AG04450 (cell line): Measurements from ENCODE around the gene DRD4. TPM values are rescaled to one million over a fixed set of nuclear protein-coding genes. Genes with fewer than 3 reads are reported as not detected.

Experiments
- CTCF ChIA-PET: fragments of 300-600, 350-600 bp; formaldehyde crosslinking; extraction: SDS; loops from one replicate; lab custom pipeline; 2022; ENCODE audit warnings: antibody characterized with exemption, inconsistent platforms; lab: Charles Lee
- POLR2A ChIA-PET: fragments of 350-600 bp; formaldehyde crosslinking; extraction: SDS; loops from one replicate; lab custom pipeline; 2021; ENCODE audit warnings: antibody characterized with exemption, inconsistent platforms; lab: Yijun Ruan, JAX
- DNase-seq: peaks from one replicate; pipeline ENCODE4 v3.0.0-alpha.2; 2011; ENCODE audit warnings: low read depth, low spot score
- H3K27ac ChIP-seq: one replicate; pipeline ENCODE4 v1.5.1; 2012; ENCODE audit warnings: low read depth, low read length, control low read depth
- H3K27me3 ChIP-seq: one replicate; pipeline ENCODE4 v1.6.0; 2012; ENCODE audit warnings: low read length; ENCODE audit not compliant: control insufficient read depth, insufficient read depth
- H3K4me3 ChIP-seq: 2 replicates; pipeline ENCODE4 v1.5.1; 2011; ENCODE audit warnings: mild to moderate bottlenecking, low read depth, low read length, control low read depth
- H3K9me3 ChIP-seq: 2 replicates; pipeline ENCODE4 v1.5.1; 2012; ENCODE audit warnings: low read length; ENCODE audit not compliant: control insufficient read depth, insufficient read depth
- polyA plus RNA-seq: library from polyadenylated mRNA; depleted of rRNA; stranded (reverse); fragments of >200 nt; gene quantifications from 2 replicates; pipeline ENCODE4 v1.2.3, GENCODE V29; 2011
- TF ChIP-seq, protein P1 (sequence below): IDR thresholded peaks from 2 replicates; pipeline ENCODE4 v1.5.1; 2011; ENCODE audit warnings: low read depth, low read length, control low read depth, inconsistent platforms

Gene DRD4
- polyA plus RNA-seq, 1 experiment = 0.05 TPM

DNA sequence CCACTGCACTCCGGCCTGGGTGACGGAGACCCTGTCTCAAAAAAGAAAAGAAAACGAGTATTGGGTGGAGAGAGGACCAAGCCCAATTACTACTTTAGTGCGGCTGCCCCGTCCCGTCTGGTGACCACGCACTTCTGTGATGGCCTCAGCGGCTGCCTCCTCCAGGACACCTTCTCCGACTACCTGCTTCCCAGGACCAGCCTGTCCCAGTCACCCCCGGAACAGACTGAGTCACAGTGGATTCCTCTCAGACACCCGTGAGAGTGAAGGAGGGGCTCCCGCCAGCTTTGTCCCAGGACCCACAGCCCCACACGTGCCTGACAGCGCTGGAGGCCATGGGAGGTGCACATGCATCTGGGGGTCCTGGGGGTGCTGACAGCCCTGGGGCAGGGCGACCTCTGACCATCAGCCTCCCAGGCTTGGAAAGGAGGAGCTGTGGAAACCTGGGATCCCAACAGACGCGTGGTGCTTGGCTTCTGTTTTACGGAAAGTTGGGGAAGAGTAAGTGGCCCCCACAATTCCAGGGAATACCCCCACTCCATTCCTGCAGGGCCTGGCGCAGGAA lies 4.8 kb downstream of the DRD4 start:
- CTCF ChIA-PET = interaction anchor here (1.2 kb wide), 1 partner anchor 20 kb away, joined by 3 read pairs; no protein-coding TSS in a partner anchor
- no peak for DNase-seq

DNA sequence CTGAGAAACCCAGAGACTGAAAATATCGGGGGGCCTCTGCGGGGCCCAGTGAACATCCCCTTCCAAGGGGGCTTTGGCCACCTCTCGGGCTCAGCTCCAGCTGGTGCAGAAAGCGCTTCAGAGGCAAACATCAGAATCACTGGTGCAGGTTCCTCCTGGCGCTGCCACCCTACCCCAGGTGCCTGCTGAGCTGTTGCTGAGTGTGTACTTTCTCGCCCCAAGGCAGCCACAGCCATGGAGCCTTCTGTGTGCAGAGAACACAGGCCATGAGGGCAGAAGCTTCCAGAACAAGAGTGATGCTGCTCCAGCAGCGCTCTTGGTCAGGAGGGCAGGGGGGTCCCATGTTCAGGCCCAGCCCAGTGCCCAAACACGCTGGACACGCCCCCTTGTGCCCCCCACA lies 6.3 kb downstream of the DRD4 start:
- POLR2A ChIA-PET = no interaction called here
- TF ChIP-seq, protein P1, sequence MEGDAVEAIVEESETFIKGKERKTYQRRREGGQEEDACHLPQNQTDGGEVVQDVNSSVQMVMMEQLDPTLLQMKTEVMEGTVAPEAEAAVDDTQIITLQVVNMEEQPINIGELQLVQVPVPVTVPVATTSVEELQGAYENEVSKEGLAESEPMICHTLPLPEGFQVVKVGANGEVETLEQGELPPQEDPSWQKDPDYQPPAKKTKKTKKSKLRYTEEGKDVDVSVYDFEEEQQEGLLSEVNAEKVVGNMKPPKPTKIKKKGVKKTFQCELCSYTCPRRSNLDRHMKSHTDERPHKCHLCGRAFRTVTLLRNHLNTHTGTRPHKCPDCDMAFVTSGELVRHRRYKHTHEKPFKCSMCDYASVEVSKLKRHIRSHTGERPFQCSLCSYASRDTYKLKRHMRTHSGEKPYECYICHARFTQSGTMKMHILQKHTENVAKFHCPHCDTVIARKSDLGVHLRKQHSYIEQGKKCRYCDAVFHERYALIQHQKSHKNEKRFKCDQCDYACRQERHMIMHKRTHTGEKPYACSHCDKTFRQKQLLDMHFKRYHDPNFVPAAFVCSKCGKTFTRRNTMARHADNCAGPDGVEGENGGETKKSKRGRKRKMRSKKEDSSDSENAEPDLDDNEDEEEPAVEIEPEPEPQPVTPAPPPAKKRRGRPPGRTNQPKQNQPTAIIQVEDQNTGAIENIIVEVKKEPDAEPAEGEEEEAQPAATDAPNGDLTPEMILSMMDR = no peak
- Histone ChIP-seq H3K4me3 (no peak overlapping the region), H3K27me3 (peaks cover 15% of the 10 kb centered on the region), H3K9me3 (peaks cover 4% of the 10 kb centered on the region), H3K27ac (no peak overlapping the region)
- DNase-seq = no peak
- CTCF ChIA-PET = no interaction called here

More for the DNA sequence above, 4.8 kb downstream of the DRD4 start:
- H3K27ac ChIP-seq = no peak overlapping the region
- TF ChIP-seq, protein P1 = no peak
- H3K27me3 ChIP-seq = peaks cover 25% of the 10 kb centered on the region
- POLR2A ChIA-PET = interaction anchor here (0.6 kb wide), 1 partner anchor 55 kb away, joined by 3 read pairs; no protein-coding TSS in a partner anchor
- no peak overlapping the region for H3K4me3 ChIP-seq
- peaks cover 4% of the 10 kb centered on the region for H3K9me3 ChIP-seq

DNA sequence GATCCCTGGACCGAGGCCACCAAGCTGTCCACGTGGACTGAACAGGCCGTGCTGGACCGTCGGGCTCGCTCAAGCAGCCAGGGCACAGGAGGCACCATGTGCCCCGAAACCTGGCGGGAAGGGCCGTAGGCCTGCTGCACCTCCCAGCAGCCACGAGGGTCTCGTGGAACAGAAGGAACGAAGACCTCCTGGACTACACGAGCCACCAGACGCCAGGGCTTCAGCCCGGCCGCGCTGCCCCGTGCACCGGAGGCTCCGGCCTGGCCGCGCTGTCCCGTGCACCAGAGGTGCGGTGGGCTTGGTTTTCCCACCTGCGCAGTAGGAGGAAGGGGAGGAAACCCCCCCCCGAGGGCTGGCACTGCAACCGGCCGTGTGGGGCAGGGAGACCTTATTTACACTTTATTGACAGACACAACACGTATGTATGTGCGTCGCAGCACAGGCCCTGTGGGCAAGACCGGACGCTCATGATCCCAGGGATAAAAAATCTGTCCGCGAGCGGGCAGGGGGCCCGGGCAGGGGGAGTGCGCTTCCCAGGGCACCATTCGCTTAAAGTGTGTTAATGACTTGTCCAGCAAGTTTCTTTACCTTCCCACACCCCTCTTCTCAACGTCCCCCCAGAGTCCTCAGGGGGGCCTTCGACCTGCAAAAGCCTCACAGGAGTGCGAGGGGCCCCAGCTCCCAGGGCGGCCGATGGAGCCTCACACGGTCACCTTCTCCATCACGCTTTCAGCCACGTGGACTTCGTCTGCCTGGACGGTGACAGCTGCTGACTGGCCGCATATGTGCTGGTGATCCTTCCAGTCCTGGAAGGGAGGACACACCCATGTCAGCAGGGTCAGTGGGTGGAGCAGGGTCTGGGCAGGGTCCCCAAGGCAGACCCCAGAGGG lies 7.0 kb downstream of the DRD4 start:
- no peak overlapping the region for H3K27ac ChIP-seq

DNA sequence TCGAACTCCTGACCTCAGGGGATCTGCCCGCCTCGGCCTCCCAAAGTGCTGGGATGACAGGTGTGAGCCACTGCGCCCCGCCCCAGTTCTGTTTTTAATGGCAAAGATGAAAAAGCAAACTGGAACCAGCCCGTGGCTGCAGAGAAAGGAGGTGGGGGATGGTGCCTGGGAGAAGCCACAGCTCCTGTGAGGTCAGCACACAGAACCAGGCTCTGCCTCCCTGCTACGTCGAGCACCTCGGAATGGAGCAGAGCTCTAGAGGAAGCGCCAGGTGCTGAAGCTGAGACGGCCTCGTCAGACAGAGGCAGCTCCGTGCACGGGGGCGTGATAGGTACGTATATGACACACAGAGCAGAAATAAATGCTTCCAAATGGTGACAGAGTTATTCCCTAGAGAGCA lies 8.5 kb downstream of the DRD4 start:
- ChIA-PET CTCF (interaction anchor here (0.5 kb wide), 1 partner anchor 127 kb away, joined by 3 read pairs; no protein-coding TSS in a partner anchor), POLR2A (no interaction called here)
- H3K4me3 ChIP-seq = no peak overlapping the region
- H3K27ac ChIP-seq = no peak overlapping the region
- TF ChIP-seq, protein P1 = no peak
- DNase-seq = no peak
- H3K27me3 ChIP-seq = peaks cover 1% of the 10 kb centered on the region
- H3K9me3 ChIP-seq = peaks cover 4% of the 10 kb centered on the region

More for the DNA sequence above, 7.0 kb downstream of the DRD4 start:
- H3K4me3 ChIP-seq = no peak overlapping the region
- H3K27me3 ChIP-seq = peaks cover 8% of the 10 kb centered on the region
- H3K9me3 ChIP-seq = peaks cover 4% of the 10 kb centered on the region
- ChIA-PET CTCF (no interaction called here), POLR2A (interaction anchor here (0.7 kb wide), 1 partner anchor 218 kb away, joined by 10 read pairs; no protein-coding TSS in a partner anchor)
- TF ChIP-seq, protein P1 = no peak
- DNase-seq = no peak
